ENCODE results near the gene HMCN1. TPM values are rescaled to one million over a fixed set of nuclear protein-coding genes. Genes with fewer than 3 reads are reported as not detected.

HMCN1 gene
- total RNA-seq, 1 experiment from 2014 or later: 0.31 TPM

DNA sequence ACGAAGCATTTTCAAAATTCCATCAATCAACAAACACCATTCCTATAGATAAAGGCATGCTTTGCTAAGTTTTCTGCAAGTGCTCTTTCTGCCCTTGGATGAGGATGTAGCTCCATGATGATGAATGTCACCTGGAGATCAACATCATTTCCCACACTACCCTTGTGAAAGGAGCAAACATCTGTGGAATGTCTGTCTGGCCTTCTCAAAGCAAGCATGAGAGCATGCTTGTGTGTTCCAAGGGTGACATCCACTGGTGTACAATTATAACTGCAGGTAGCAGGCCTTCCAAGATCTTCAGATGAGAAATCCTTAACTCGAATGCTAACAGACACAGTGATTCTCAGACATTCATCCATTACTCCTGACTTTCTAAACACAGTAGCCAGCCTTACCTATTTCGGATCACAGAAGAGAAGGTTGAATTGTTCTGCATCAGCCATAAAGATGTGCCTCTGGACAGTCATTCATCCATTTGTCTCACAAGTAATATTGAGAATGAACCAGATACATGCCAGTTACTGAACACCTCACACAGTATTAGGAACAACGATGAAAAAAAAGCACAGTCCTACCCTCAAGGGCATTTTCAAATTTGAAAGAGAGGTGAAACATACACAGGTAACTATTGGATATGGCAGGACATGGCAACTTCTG is 478.5 kb downstream of the HMCN1 start:
- Histone ChIP-seq H3K27ac (no peak overlapping the region), H3K4me3 (no peak overlapping the region), H3K4me1 (replicated peaks; ENCODE audit: insufficient read depth) (no peaks in the 10 kb centered on the region), H3F3A (ENCODE audit: insufficient read depth, low read depth) (no peaks in the 10 kb centered on the region), H3K9me2 (ENCODE audit: insufficient read depth) (no peaks in the 10 kb centered on the region), H4K20me1 (ENCODE audit: insufficient read depth) (no peaks in the 10 kb centered on the region), H3K4me2 (no peak overlapping the region), H3K27me3 (ENCODE audit: insufficient read depth, low read depth) (no peaks in the 10 kb centered on the region), H2AFZ (no peak overlapping the region), H3K36me3 (ENCODE audit: low read depth) (no peaks in the 10 kb centered on the region), H3K79me2 (ENCODE audit: low read depth) (no peaks in the 10 kb centered on the region), H3K9me3 (ENCODE audit: insufficient read depth, low read depth) (no peaks in the 10 kb centered on the region)
- peak; percentile 55 to 82 for DNase-seq
- CTCF ChIA-PET: interaction anchor here (1.0 kb wide), 3 partner anchors 25 to 492 kb away, joined by 4 to 10 read pairs (median 9); no protein-coding TSS in a partner anchor
- BruUV-seq (replicated peaks): no TSS peak
- POLR2A ChIA-PET (ENCODE audit: unreplicated experiment): interaction anchor here (0.7 kb wide), 1 partner anchor 452 kb away, joined by 7 read pairs; no protein-coding TSS in a partner anchor
- intact Hi-C loops (cut with micrococcal nuclease; ENCODE audit: unreplicated experiment): loop anchor here (1.0 to 2.0 kb wide), 6 partner anchors 24 to 1407 kb away; no protein-coding TSS in a partner anchor
- TF ChIP-seq CTCF (conservative IDR thresholded peaks at IDR 0.05): peak; percentile 93
- no peak for TF ChIP-seq EZH2 (IDR thresholded peaks at IDR 0.05; ENCODE audit: low read depth)

DNA sequence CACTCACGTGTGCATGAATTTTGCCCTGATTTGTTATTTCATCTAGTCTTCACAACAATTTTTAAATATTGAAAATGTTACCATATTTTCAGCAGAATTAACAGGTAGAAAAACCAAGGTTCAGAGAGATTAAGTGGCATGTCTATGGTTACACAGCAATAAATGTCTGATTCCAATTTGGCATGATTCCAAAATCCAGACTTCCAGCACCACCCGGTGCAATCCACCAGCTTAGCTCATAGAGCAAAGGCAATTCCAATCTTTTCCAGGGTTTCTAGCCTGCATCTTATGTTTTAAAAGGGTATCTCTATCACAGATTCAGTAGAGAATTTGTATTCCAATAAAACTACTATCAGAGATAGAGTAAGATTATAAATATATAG is 479.0 kb downstream of the HMCN1 start:
- Histone ChIP-seq H3K9me3 (ENCODE audit: insufficient read depth, low read depth) (no peaks in the 10 kb centered on the region), H2AFZ (no peak overlapping the region), H3K27ac (no peak overlapping the region), H3K4me1 (replicated peaks; ENCODE audit: insufficient read depth) (no peaks in the 10 kb centered on the region), H3K27me3 (ENCODE audit: insufficient read depth, low read depth) (no peaks in the 10 kb centered on the region), H3F3A (ENCODE audit: insufficient read depth, low read depth) (no peaks in the 10 kb centered on the region), H3K4me2 (no peak overlapping the region), H3K79me2 (ENCODE audit: low read depth) (no peaks in the 10 kb centered on the region), H3K9me2 (ENCODE audit: insufficient read depth) (no peaks in the 10 kb centered on the region), H3K36me3 (ENCODE audit: low read depth) (no peaks in the 10 kb centered on the region), H3K4me3 (no peak overlapping the region), H4K20me1 (ENCODE audit: insufficient read depth) (no peaks in the 10 kb centered on the region)
- intact Hi-C loops (cut with micrococcal nuclease; ENCODE audit: unreplicated experiment): loop anchor here (2.0 kb wide), 2 partner anchors 24 to 214 kb away; no protein-coding TSS in a partner anchor
- TF ChIP-seq EZH2 (IDR thresholded peaks at IDR 0.05; ENCODE audit: low read depth) (no peak), CTCF (conservative IDR thresholded peaks at IDR 0.05) (no peak)
- no peak for DNase-seq
- POLR2A ChIA-PET (ENCODE audit: unreplicated experiment): interaction anchor here (0.7 kb wide), 1 partner anchor 452 kb away, joined by 7 read pairs; no protein-coding TSS in a partner anchor
- BruUV-seq (replicated peaks): no TSS peak
- CTCF ChIA-PET: no interaction called here

DNA sequence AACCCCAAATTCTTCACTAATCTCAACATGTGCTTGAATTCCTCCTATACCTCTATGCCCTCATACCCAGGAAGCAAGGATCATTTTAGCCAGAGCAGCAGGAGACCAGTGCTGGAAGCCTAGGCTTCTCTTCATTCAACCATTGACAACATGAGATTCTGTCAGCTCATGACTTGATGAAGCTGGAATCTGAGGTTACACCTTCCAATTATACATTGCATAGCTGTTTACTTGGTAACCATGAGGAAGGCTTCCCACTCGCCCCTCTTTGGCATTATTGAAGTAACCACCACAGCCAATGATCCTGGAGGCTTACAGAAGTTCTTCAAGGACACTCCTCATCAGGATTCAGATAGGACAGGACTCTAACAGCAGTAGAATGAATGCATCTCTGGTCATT is 480.6 kb downstream of the HMCN1 start:
- POLR2A ChIA-PET (ENCODE audit: unreplicated experiment): no interaction called here
- Histone ChIP-seq H3K36me3 (ENCODE audit: low read depth) (no peaks in the 10 kb centered on the region), H3K9me3 (ENCODE audit: insufficient read depth, low read depth) (no peaks in the 10 kb centered on the region), H3K27ac (no peak overlapping the region), H3F3A (ENCODE audit: insufficient read depth, low read depth) (no peaks in the 10 kb centered on the region), H3K4me2 (no peak overlapping the region), H3K79me2 (ENCODE audit: low read depth) (no peaks in the 10 kb centered on the region), H3K4me3 (no peak overlapping the region), H3K27me3 (ENCODE audit: insufficient read depth, low read depth) (no peaks in the 10 kb centered on the region), H2AFZ (no peak overlapping the region), H3K9me2 (ENCODE audit: insufficient read depth) (no peaks in the 10 kb centered on the region), H3K4me1 (replicated peaks; ENCODE audit: insufficient read depth) (no peaks in the 10 kb centered on the region), H4K20me1 (ENCODE audit: insufficient read depth) (no peaks in the 10 kb centered on the region)
- intact Hi-C loops (cut with micrococcal nuclease; ENCODE audit: unreplicated experiment): no loop called here
- CTCF ChIA-PET: no interaction called here
- TF ChIP-seq EZH2 (IDR thresholded peaks at IDR 0.05; ENCODE audit: low read depth) (no peak), CTCF (conservative IDR thresholded peaks at IDR 0.05) (no peak)
- no TSS peak for BruUV-seq (replicated peaks)
- DNase-seq: no peak
